HTERT RPE-1 (cell line): ENCODE measurements around the gene RNU6-9.
"Not testable (repeated sequence)": the region's sequence is repeated elsewhere in the genome, so short reads cannot be mapped to it uniquely, and the experiment has no call there.

Source experiments
- in situ Hi-C: fragments of 300-500 bp; cut with MboI; formaldehyde crosslinking; loops from 4 replicates; pipeline ENCODE4 v1.14.3; 2020; ENCODE audit warnings: low sequenced_read_pairs

The RNU6-9 gene

DNA sequence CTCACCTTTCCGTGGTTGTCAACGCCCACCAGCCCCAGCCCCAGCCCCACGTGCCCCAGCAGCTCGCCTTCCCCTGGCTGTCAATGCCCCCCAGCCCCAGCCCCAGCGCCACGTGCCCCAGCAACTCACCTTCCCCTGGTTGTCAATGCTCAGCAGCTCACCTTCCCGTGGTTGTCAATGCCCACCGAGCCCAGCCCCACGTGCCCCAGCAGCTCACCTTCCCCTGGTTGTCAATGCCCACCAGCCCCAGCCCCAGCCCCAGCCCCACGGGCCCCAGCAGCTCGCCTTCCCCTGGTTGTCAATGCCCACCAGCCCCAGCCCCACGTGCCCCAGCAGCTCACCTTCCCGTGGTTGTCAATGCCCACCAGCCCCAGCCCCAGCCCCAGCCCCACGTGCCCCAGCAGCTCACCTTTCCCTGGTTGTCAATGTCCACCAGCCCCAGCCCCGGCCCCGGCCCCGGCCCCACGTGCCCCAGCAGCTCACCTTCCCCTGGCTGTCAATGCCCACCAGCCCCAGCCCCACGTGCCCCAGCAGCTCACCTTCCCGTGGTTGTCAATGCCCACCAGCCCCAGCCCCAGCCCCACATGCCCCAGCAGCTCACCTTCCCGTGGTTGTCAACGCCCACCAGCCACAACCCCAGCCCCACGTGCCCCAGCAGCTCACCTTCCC is 15.2 kb upstream of the RNU6-9 start:
- in situ Hi-C loops, result not testable (repeated sequence)

DNA sequence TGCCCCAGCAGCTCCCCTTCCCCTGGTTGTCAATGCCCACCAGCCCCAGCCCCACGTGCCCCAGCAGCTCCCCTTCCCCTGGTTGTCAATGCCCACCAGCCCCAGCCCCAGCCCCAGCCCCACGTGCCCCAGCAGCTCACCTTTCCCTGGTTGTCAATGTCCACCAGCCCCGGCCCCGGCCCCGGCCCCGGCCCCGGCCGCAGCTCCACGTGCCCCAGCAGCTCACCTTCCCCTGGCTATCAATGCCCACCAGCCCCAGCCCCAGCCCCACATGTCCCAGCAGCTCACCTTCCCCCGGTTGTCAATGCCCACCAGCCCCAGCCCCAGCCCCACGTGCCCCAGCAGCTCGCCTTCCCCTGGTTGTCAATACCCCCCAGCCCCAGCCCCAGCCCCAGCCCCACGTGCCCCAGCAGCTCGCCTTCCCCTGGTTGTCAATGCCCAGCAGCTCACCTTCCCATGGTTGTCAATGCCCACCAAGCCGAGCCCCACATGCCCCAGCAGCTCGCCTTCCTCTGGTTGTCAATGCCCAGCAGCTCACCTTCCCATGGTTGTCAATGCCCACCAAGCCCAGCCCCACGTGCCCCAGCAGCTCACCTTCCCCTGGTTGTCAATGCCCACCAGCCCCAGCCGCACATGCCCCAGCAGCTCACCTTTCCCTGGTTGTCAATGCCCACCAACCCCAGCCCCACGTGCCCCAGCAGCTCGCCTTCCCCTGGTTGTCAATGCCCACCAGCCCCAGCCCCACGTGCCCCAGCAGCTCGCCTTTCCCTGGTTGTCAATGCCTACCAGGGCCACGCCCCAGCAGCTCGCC is 14.3 kb upstream of the RNU6-9 start:
- in situ Hi-C loops, result not testable (repeated sequence)

DNA sequence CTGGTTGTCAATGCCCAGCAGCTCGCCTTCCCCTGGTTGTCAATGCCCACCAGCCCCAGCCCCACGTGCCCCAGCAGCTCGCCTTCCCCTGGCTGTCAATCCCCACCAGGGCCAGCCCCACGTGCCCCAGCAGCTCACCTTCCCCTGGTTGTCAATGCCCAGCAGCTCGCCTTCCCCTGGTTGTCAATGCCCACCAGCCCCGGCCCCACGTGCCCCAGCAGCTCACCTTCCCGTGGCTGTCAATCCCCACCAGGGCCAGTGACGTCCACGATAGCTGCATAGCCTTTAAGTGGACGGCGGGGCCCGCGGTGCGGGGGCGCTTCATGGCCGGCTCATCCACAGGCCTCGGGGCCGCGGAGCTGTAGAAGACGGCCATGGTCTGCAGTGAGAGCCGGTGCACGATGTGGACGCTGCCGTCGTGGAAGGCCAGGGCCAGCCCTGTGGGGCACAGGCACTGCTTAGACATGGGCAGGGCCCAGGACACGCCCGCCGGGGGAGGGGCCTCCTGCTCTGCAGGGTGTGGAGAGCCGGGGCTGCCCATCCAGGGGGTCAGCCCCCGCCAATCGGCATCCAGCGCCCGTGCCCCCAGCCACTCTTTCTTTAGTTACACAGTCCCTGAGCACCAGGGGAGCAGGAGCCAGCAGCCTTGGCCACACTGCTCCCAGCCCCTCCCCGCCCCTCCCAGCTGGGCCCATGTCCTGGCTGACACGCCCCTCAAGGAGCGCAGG is 13.4 kb upstream of the RNU6-9 start:
- in situ Hi-C loops, result no loop called here

DNA sequence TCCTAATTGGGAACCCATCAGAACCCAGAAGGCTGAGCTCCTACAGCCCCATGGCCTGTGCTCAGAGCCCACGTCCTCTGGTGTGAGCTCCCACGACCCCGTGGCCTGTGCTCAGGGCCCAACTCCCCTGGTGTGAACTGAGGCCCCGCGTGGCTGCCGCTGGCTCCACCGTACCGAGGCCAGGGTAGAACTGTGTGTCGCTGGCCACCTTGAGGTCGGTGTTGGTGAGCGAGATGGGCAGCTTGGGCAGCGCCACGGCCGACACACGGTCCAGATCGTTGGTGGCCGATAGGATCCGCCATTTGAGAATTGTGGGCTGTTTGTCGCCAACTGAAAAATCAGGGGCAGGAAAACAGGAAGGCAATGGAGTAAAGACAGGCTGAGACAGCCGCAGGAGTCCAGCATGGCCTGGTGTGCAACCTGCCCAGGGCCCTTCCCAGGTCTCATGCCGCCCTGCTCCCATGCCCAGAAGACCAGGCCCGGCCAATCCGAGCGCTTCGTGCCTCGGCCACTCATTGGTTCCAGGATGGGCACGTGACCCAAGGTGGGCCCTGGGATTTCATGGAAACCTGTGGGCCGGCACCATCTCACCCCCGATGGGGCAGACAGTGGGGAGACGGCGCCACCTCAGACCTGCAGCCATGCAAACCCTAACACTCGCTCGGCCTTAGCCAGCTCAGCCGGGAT is 11.8 kb upstream of the RNU6-9 start:
- in situ Hi-C loops, result no loop called here

DNA sequence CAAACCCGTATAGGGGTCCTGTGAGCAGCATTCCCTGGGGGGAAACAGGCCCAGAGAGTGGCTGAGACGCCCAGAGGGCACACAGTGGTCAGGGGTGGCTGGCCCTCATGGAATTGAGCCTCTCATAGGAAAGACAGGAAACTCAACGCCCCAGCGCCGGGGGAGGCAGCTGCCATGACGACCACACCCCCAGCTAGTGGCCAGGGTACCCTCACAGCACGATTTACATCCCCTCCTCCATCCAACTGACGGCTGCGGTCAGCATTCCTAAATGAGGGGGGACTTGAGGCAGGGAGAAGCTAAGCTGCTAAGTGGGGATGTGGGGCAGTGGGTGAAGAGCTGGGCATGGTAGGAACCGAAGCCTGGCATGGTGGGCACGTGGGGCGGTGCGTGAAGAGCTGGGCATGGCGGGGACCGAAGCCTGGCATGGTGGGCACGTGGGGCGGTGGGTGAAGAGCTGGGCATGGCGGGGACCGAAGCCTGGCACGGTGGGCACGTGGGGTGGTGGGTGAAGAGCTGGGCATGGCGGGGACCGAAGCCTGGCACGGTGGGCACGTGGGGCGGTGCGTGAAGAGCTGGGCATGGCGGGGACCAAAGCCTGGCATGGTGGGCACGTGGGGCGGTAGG is 10.3 kb upstream of the RNU6-9 start:
- in situ Hi-C loops, result no loop called here

DNA sequence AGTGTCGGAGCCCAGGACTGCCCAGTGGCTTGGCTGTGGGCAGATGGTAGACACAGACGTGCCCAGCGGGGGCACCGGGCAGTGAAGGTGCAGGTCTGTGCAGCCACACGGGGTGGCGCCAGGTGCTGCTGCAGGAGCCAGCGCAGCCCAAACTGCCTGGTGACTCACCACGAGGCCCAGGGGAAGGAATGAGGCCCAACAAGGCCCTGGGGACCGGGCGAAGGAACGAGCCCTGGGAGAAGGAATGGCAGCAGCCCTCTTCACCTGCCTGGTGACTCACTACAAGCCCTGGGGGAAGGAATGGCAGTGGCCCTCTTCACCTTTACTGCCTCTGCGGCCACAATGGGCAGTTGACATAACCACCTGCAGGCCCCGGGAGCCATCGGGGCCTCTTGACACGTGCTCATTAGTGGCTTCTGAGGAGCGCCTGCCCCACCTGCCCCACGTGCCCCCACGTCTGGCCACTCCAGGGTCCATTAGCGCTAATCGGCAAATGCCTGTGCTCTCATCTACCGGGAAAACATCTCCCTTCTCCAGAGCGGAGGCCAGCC is 9.5 kb upstream of the RNU6-9 start:
- in situ Hi-C loops, result no loop called here

DNA sequence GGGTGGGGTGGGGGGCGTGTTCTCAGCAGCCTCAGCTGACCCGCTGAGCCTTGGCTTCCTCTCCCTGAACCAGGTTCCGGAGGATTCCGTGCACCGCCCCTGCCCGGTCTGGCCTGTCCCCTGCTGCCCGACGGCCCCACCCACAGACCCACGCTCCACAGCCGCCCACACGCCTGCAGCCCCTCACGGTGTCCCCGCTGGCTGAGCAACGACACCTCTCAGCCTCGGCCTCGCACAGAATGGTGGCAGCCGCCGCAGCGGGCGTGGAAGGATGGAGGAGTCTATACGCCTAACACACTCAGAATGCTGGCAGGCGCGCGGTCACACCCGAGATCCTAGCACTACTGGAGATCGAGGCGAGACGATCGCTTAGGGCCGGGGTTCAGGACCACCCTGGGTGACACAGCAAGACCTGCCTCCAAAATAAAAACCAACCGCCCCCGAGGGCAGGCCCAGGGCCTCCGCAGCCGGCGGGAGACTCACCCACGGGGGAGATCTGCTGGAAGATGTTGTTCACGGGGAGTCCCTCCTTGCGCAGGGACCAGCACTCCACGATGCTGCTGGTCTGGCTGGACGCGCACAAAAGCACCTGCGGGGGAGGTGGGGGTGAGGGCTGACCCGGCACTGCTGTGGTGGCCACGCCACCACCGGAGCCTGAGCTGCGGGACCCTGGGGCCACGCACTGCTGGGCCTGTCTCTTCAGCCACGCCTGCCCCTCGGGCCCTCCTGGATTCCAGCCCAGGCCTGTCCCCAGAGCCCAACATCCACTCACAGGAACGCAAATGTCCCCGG is 8.7 kb upstream of the RNU6-9 start:
- in situ Hi-C loops, result no loop called here

DNA sequence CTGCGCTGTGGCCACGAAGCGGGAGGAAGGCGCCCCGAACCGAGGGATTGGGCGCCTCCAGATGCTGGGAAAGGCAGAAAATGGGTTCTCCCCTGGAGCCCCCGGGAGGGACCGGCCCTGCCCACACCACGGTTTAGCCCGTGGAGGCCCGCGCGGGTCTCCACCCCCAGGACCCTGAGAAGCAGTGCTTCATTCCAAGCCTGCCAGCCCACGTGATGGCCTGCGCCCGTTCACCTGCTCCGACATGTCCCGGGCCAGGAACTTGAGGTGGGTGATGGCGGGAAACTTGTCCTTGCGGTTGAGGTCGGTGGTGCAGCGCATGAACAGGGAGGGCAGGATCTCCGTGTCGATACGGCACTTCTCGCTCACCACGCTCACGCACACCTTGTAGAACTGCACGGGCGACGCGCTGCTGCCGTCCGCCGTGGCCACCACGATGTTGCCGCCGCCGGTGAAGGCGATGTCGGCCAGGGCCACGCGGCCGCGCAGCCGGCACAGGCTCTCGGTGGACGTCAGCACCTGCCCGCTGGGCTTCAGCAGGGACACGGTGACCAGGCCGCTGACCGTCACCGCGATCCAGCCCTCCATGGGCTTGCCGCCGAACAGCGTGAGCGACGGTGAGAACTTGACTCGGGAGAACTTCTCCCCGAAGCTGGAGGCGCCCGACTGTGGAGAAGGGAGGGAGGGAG is 7.6 kb upstream of the RNU6-9 start:
- in situ Hi-C loops, result no loop called here

DNA sequence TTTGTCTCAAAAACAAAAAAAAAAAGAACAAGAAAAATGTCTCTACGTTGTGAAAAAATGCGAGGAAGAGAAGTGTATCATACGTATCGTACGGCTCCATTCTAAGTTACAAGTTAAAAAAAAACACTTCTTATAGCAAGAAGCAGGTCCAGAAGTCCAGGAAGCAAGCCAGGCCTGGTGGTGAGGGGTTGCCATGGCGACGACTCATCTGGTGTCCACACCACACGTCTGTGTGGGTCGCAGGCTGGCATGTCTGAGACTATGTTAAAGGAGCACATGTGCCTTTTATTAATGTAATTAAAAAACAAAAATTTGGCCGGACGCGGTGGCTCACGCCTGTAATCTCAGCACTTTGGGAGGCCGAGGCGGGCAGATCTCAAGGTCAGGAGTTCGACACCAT is 6.2 kb upstream of the RNU6-9 start:
- in situ Hi-C loops, result no loop called here

DNA sequence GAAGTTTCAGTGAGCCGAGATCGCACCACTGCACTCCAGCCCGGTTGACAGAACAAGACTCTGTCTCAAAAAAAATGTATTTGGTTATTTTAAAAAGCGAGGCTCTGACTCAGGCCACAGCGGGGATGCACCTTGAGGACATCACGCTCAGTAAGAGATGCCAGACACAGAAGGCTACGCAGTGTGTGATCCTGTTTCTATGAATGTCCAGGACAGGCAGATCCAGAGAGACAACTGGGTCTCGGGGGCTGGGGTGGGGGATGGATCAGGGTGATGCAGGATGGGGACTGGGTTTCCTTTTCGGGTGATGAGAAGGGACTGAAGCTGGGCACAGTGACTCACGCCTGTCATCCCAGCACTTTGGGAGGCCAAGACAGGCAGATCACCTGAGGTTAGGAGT is 5.7 kb upstream of the RNU6-9 start:
- in situ Hi-C loops, result no loop called here

DNA sequence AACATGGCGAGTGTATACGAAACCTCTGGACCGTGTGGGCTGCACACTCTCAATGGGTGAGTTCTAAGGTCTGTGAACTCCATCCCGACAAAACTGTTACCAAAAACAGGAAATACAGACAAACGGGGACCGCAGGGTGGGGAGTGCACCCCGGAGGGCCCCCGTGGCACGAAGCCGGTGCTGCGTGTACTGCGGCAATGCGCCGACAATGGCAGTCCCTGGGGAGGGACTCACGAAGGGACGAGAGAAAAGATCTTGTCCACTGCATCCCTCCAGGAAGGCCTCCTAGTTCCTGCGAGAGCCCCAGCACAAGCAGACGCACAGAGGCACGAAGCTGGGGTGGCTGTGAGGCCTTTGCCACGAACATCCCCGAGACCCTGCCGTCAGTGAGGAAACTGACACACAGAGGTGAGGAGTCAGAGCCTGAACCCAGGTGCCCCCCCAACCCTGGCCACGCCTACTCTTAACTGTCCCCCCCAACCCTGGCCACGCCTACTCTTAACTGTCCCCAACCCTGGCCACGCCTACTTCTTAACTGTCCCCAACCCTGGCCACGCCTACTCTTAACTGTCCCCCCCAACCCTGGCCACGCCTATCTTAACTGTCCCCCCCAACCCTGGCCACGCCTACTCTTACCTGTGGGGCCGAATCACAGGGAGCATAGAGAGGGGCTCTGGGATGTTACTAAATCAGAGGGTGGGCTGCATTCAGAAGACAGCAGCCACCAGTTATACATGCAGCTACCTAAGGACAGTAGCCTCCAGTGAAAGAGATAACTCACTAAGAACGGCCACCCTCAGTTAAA is 4.5 kb upstream of the RNU6-9 start:
- in situ Hi-C loops, result no loop called here

DNA sequence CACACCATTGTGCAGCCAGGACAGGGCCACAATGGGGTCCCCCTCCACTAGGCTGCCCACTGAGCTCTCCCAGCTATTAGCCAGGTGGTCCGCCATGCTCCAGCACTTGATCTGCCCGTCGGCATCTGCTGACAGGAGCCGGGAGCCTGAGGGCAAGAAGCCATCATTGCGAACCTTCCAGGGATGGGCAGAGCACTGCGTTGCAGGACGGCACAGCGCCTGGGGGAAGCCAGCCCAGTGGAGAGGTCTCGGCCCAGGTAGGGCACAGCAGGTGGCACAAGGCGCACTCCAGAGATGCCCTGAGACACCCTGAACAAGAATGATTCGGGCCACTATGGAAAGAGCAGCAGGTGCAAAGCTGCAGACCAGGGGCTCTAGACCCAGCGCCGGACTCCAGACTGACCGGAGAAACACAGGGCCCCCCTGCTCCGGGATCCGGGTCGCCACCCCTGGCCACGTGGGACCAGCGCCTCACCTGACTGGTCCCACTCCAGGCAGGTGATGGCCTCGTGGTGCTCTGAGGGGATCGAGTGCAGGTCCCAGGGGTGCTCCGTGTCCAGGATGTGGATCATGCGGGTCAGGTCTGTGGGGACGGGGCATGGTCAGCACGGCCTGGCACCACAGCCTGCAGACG is 3.5 kb upstream of the RNU6-9 start:
- in situ Hi-C loops, result no loop called here

DNA sequence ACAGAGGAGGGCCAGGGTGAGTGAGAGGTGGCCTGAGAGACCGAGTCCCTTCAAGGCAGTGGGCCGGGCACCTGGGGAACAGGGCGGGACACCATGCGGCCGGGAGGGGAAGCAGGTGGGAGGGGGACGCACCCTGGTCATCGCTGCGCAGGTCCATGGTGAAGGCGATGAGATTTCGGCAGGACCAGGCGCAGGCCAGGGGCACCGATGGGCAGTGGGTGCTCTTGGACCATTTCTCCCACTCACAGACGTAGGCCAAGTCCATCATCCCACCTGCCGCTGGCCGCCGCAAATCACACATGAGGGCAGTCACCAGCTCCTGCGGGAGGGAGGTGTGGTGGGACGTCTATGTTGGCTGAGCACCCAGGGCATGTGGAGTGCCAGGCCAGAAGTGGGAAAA is 2.5 kb upstream of the RNU6-9 start:
- in situ Hi-C loops, result no loop called here

DNA sequence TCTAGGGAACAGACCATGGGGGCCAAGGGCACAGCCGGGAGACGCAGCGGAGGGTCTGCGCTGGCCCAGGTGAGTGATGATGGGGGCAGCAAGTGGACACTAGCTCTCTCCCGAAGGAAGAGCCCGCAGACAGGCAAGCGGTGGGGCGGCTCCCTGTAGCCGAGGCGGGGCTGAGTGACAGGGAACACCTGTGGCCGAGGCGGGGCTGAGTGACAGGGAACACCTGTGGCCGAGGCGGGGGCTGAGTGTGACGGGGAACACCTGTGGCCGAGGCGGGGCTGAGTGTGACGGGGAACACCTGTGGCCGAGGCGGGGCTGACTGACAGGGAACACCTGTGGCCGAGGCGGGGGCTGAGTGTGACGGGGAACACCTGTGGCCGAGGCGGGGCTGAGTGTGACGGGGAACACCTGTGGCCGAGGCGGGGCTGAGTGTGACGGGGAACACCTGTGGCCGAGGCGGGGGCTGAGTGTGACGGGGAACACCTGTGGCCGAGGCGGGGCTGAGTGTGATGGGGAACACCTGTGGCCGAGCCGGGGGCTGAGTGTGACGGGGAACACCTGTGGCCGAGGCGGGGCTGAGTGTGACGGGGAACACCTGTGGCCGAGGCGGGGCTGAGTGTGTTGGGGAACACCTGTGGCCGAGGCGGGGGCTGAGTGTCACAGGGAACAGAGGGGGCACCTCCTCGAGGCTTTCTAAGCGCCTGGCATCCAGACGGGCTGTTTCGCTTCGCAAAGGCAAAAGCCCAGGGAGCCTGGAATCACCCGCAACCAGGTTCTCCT is 1.7 kb upstream of the RNU6-9 start:
- in situ Hi-C loops, result not testable (repeated sequence)

DNA sequence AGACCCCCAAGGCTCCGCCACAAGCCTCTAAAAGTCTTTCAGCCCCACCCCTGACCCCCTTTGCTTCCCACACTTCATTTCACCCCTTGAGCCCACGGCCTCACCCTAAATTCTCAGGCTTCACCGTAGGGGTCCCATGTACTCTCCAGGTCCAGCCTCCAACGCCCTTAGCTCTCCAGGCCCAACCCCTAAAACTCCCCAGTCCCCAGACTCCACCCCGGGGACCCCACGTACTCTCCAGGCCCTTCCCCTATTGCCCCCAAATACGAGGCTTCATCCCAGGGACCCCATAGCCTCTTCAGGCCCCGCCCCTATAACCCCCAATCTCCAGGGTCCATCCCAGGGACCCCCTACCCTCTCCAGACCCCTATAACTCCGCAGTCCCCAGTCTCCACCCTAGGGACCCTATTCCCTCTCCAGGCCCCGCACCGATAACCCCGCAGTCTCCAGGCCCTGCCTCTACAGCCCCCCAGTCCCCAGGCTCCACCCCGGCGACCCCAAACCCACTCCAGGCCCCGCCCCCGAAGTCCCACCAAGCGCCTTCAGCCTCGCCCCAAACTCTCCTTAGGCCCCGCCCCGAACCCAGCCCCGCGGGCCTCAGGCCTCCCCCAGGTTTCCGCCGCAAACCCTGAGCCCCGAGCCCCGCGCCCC is 916 bp upstream of the RNU6-9 start:
- in situ Hi-C loops, result no loop called here

DNA sequence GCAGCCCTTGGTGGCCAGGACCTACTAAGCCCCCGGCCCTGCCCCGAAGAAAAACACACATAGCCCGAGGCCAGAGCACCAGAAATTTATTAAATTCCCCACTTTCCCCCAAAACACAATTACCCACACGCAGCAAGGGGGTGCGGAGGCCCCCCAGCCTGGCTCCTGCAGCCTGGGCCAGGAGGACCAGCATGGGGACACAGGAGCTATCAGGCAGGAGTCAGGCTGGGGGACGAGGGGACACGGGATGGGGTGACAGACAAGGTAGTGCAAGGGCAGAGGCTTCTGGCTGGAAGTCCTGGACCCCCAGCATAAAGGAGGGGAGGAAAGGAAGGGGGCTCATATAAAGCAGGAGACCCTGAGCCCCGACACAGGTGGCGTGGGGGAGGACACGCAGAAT is 3.1 kb downstream of the RNU6-9 start:
- in situ Hi-C loops, result no loop called here

DNA sequence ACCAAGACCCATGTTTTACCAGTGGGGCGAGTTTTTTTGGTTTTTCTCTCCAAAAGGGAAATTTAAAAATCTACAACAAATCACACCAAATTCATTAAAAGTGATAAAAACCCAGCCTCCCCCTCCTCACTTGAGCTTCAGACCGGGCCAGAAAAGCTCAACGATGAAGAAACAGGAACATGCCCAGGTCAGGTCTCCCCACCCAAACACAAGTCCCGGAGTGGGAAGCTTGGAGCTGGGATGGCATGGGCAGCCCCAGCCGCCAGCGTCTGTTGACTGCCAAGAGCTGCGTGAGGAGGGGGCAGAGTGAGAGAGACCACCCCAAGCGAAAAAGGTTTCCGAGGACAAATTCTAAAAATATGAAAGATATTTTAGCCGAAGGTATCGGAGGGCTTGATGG is 3.7 kb downstream of the RNU6-9 start:
- in situ Hi-C loops, result no loop called here
